ENCODE results near the gene SIGLEC5. TPM values are rescaled to one million over a fixed set of nuclear protein-coding genes. Genes with fewer than 3 reads are reported as not detected.

The SIGLEC5 gene
- total RNA-seq, 1 experiment from 2014 or later = not detected

DNA sequence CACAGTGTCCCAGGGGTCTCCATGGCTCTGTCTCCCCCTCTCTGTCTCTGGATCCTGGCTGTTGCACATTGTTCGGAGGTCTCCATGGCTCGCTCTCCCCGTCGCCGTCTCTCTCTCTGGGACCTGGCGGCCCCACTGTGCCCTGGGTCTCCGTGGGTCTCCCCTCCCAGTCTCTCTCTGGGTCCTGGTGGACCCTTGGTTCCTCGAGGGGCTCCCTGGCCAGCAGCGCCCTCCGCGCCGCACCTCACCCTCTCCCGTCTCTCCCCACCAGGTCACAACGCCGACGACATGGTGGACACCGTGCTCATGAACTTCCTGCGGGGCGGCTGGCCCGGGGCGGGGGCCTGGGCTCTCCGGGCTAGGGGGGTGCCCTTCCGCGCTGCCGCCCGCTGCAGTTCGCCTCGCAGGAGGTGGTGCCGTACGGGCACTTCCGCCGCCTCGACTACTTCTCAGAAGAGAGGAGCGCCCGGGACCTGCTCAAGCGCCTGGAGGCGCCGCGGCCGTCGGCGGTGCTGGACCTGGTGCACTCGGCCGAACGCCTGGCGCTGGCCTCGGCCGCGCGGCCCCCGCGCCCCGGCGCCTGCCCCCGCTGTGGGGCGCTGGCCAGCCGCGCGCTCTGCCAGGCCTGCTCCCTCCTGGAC is 29.1 kb downstream of the SIGLEC5 start:
- Mint-ChIP-seq H3K27me3 (ENCODE audit: unreplicated experiment) (peaks cover 22% of the 10 kb centered on the region), H3K27ac (ENCODE audit: unreplicated experiment) (no peak overlapping the region), H3K4me3 (ENCODE audit: low read depth, unreplicated experiment) (no peak overlapping the region), H3K9me3 (ENCODE audit: low read depth, unreplicated experiment) (peaks cover 2% of the 10 kb centered on the region), H3K36me3 (ENCODE audit: insufficient read depth, unreplicated experiment) (no peaks in the 10 kb centered on the region), H3K4me1 (ENCODE audit: low read depth, unreplicated experiment) (no peaks in the 10 kb centered on the region)
- no TSS peak for BruUV-seq (replicated peaks)
- TF ChIP-seq CTCF (IDR thresholded peaks at IDR 0.05; ENCODE audit: unreplicated experiment) = no peak
- CTCF ChIA-PET = no interaction called here
- DNase-seq = no peak
- intact Hi-C loops (cut with micrococcal nuclease; ENCODE audit: unreplicated experiment) = no loop called here

DNA sequence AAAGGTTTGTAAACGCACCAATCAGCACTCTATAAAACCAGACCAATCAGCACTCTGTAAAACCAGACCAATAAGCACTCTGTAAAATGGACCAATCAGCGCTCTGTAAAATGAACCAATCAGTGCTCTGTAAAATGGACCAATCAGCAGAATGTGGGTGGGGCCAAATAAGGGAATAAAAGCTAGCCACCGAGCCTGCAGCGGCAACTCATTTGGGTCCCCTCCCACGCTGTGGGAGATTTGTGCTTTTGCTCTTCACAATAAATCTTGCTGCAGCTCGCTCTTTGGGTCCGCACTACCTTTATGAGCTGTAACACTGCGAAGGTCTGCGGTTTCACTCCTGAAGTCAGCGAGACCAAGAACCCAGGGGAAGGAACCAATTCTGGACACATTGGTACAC is 31.1 kb downstream of the SIGLEC5 start:
- TF ChIP-seq CTCF (IDR thresholded peaks at IDR 0.05; ENCODE audit: unreplicated experiment) = no peak
- Mint-ChIP-seq H3K4me3 (ENCODE audit: low read depth, unreplicated experiment) (no peak overlapping the region), H3K9me3 (ENCODE audit: low read depth, unreplicated experiment) (peaks cover 6% of the 10 kb centered on the region), H3K4me1 (ENCODE audit: low read depth, unreplicated experiment) (peaks cover 13% of the 10 kb centered on the region), H3K27ac (ENCODE audit: unreplicated experiment) (no peak overlapping the region), H3K27me3 (ENCODE audit: unreplicated experiment) (peaks cover 11% of the 10 kb centered on the region), H3K36me3 (ENCODE audit: insufficient read depth, unreplicated experiment) (peaks cover 15% of the 10 kb centered on the region)
- intact Hi-C loops (cut with micrococcal nuclease; ENCODE audit: unreplicated experiment) = no loop called here
- CTCF ChIA-PET = no interaction called here
- no peak for DNase-seq
- BruUV-seq (replicated peaks) = no TSS peak

GRCh38 chr19:51598159-51598915 is 31.9 kb downstream of the SIGLEC5 start:
- no TSS peak for BruUV-seq (replicated peaks)
- Mint-ChIP-seq H3K36me3 (ENCODE audit: insufficient read depth, unreplicated experiment) (peaks cover 22% of the 10 kb centered on the region), H3K4me1 (ENCODE audit: low read depth, unreplicated experiment) (peaks cover 20% of the 10 kb centered on the region), H3K27me3 (ENCODE audit: unreplicated experiment) (peaks cover 11% of the 10 kb centered on the region), H3K4me3 (ENCODE audit: low read depth, unreplicated experiment) (no peak overlapping the region), H3K9me3 (ENCODE audit: low read depth, unreplicated experiment) (peaks cover 6% of the 10 kb centered on the region), H3K27ac (ENCODE audit: unreplicated experiment) (no peak overlapping the region)
- intact Hi-C loops (cut with micrococcal nuclease; ENCODE audit: unreplicated experiment) = no loop called here
- TF ChIP-seq CTCF (IDR thresholded peaks at IDR 0.05; ENCODE audit: unreplicated experiment) = no peak
- no peak for DNase-seq
- CTCF ChIA-PET = no interaction called here

- no peak for DNase-seq
- Mint-ChIP-seq H3K36me3 (ENCODE audit: insufficient read depth, unreplicated experiment) (peaks cover 23% of the 10 kb centered on the region), H3K4me3 (ENCODE audit: low read depth, unreplicated experiment) (peak overlapping the region; percentile 97), H3K4me1 (ENCODE audit: low read depth, unreplicated experiment) (peaks cover 20% of the 10 kb centered on the region), H3K27me3 (ENCODE audit: unreplicated experiment) (peaks cover 11% of the 10 kb centered on the region), H3K9me3 (ENCODE audit: low read depth, unreplicated experiment) (peaks cover 10% of the 10 kb centered on the region), H3K27ac (ENCODE audit: unreplicated experiment) (peak overlapping the region; percentile 45)
- CTCF ChIA-PET = no interaction called here
- BruUV-seq (replicated peaks) = no TSS peak
- intact Hi-C loops (cut with micrococcal nuclease; ENCODE audit: unreplicated experiment) = no loop called here
- no peak for TF ChIP-seq CTCF (IDR thresholded peaks at IDR 0.05; ENCODE audit: unreplicated experiment)
Observed at GRCh38 chr19:51595190-51596175, 34.7 kb downstream of the SIGLEC5 start.

All from Calu3 (cell line).